Lung (tissue), 12 donors: ENCODE data around the gene FYN. TPM values are rescaled to one million over a fixed set of nuclear protein-coding genes. Genes with fewer than 3 reads are reported as not detected.
A peak's percentile ranks its signal among the peaks of the same experiment; 100 is the strongest.

Experiments
- ATAC-seq: fragments of 200-7000 bp; cut with Tn5 transposase; one replicate; pipeline ENCODE4 v1.9.1; 2020; ENCODE audit warnings: moderate number of reproducible peaks; ENCODE audit not compliant: insufficient read depth, low FRiP score
- DNase-seq, 3 donors: peaks; one replicate each; pipeline ENCODE4 v3.0.0-alpha.2; 2013 to 2017
- H3K27ac ChIP-seq, 2 donors: one replicate each; pipeline ENCODE4 v1.5.1; 2013; ENCODE audit warnings: mild to moderate bottlenecking in 2 of 2, moderate library complexity in 2 of 2, control low read depth in 1 of 2, inconsistent platforms in 1 of 2, low read depth in 1 of 2, low read length in 1 of 2
- H3K27me3 ChIP-seq, 3 donors: one replicate each; pipeline ENCODE4 v1.5.1; 2013; ENCODE audit warnings: low read length in 2 of 3; ENCODE audit not compliant: control insufficient read depth in 3 of 3, insufficient read depth in 3 of 3
- H3K36me3 ChIP-seq, 4 donors: one replicate each; pipeline ENCODE4 v1.5.1; 2013; ENCODE audit warnings: low read length in 4 of 4, mild to moderate bottlenecking in 1 of 4, moderate library complexity in 1 of 4; ENCODE audit not compliant: control insufficient read depth in 4 of 4, insufficient read depth in 4 of 4
- H3K4me1 ChIP-seq, 5 donors: one replicate each; pipeline ENCODE4 v1.5.1; 2013; ENCODE audit warnings: low read length in 5 of 5, mild to moderate bottlenecking in 2 of 5, moderate library complexity in 1 of 5; ENCODE audit not compliant: control insufficient read depth in 5 of 5, insufficient read depth in 5 of 5
- H3K4me3 ChIP-seq: one replicate; pipeline ENCODE4 v1.5.1; 2013; ENCODE audit warnings: mild to moderate bottlenecking, control low read depth, moderate library complexity
- H3K9ac ChIP-seq, 2 donors: one replicate each; pipeline ENCODE4 v1.5.1; 2013; ENCODE audit warnings: low read length in 2 of 2, control low read depth in 1 of 2; ENCODE audit not compliant: insufficient read depth in 1 of 2
- H3K9me3 ChIP-seq, 4 donors: one replicate each; pipeline ENCODE4 v1.5.1; 2013; ENCODE audit warnings: low read length in 3 of 4, mild to moderate bottlenecking in 1 of 4, moderate library complexity in 1 of 4; ENCODE audit not compliant: control insufficient read depth in 4 of 4, insufficient read depth in 3 of 4
- WGBS, 2 donors: extraction: QIAGEN DNeasy Blood & Tissue Kit; methylation state at CpG; one replicate each; pipeline ENCODE4 v1.1.7; 2013; 5-methylcytosine and 5-hydroxymethylcytosine counted together
- polyA plus RNA-seq, 2 donors: library from polyadenylated mRNA; stranded (reverse); fragments of 200-250 nt; gene quantifications; one replicate each; pipeline ENCODE4 v1.2.1, GENCODE V29; 2013
- total RNA-seq, 2 donors: library from RNA; depleted of rRNA in 1 of 2; stranded (reverse); fragments of >200 nt in 1 of 2; gene quantifications; one replicate each; pipeline ENCODE4 v1.2.1, GENCODE V29; 2014 to 2021
- TF ChIP-seq, protein P1 (sequence below): IDR thresholded peaks from 2 replicates; pipeline ENCODE4 v1.5.1; 2012; ENCODE audit warnings: mild to moderate bottlenecking; ENCODE audit errors: control extremely low read depth, extremely low read depth
- donor health status: control.
- donor health status: control.
- donor health status: Bipolar disorder and iron deficiency.
- donor health status: healthy.
- donor health status: DM: yes; HTN: yes; CAD: no.

Gene FYN
- total and polyA plus RNA-seq, 4 donors = 27.3 to 157 (median 71.0) TPM

- H3K9ac ChIP-seq = no peak overlapping the region
- H3K36me3 ChIP-seq = no peaks in the 10 kb centered on the region
- H3K27me3 ChIP-seq = no peaks in the 10 kb centered on the region
- no peak overlapping the region for H3K27ac ChIP-seq
- TF ChIP-seq, protein P1, sequence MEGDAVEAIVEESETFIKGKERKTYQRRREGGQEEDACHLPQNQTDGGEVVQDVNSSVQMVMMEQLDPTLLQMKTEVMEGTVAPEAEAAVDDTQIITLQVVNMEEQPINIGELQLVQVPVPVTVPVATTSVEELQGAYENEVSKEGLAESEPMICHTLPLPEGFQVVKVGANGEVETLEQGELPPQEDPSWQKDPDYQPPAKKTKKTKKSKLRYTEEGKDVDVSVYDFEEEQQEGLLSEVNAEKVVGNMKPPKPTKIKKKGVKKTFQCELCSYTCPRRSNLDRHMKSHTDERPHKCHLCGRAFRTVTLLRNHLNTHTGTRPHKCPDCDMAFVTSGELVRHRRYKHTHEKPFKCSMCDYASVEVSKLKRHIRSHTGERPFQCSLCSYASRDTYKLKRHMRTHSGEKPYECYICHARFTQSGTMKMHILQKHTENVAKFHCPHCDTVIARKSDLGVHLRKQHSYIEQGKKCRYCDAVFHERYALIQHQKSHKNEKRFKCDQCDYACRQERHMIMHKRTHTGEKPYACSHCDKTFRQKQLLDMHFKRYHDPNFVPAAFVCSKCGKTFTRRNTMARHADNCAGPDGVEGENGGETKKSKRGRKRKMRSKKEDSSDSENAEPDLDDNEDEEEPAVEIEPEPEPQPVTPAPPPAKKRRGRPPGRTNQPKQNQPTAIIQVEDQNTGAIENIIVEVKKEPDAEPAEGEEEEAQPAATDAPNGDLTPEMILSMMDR = no peak
- WGBS, 2 donors = 76 to 87% methylated on average over 5 of the region's 5 CpGs
- H3K4me1 ChIP-seq = peaks cover 0 to 21% (median 10%) of the 10 kb centered on the region in 5 donors
- no peaks in the 10 kb centered on the region for H3K9me3 ChIP-seq
- DNase-seq = no peak
- ATAC-seq = no peak
- H3K4me3 ChIP-seq = no peak overlapping the region
Measured at GRCh38 chr6:111794727-111795452, 78.4 kb downstream of the FYN start.

GRCh38 chr6:111794300-111794699 lies 79.0 kb downstream of the FYN start:
- Histone ChIP-seq H3K36me3 (no peaks in the 10 kb centered on the region), H3K9me3 (no peaks in the 10 kb centered on the region), H3K27me3 (no peaks in the 10 kb centered on the region), H3K27ac (no peak overlapping the region), H3K4me1 (peaks cover 0 to 21% (median 10%) of the 10 kb centered on the region in 5 donors), H3K4me3 (no peak overlapping the region), H3K9ac (no peak overlapping the region)
- 89 to 90% methylated on average over 4 of the region's 4 CpGs for WGBS, 2 donors
- ATAC-seq (no peak), DNase-seq (no peak)
- TF ChIP-seq, protein P1 = no peak

GRCh38 chr6:111793711-111794111 lies 79.5 kb downstream of the FYN start:
- Histone ChIP-seq H3K4me1 (peaks cover 0 to 22% (median 13%) of the 10 kb centered on the region in 5 donors), H3K27me3 (no peaks in the 10 kb centered on the region), H3K27ac (peak overlapping the region in 1 of 2 donors; percentile 26), H3K4me3 (no peak overlapping the region), H3K36me3 (peaks cover 0 to 2% (median 0%) of the 10 kb centered on the region in 4 donors), H3K9ac (no peak overlapping the region), H3K9me3 (no peaks in the 10 kb centered on the region)
- 40 to 52% methylated on average over 8 of the region's 8 CpGs for WGBS, 2 donors
- DNase-seq (no peak), ATAC-seq (no peak)
- TF ChIP-seq, protein P1 = no peak
